ENCODE data around the gene PDE8B. TPM values are rescaled to one million over a fixed set of nuclear protein-coding genes. Genes with fewer than 3 reads are reported as not detected.
A peak's percentile ranks its signal among the peaks of the same experiment; 100 is the strongest.

Gene PDE8B
- 1.2 TPM for polyA plus RNA-seq (2013, experiment 1 of 2; ENCODE audit: insufficient read length)
- polyA plus RNA-seq (2013, experiment 2 of 2; ENCODE audit: insufficient read length) = 1.2 TPM

- DNase-seq = no peak
Measured at GRCh38 chr5:77210091-77210963, at the start of gene PDE8B. PDE8B (plus strand) TSS chr5:77210680; CDS start chr5:77210926, 246 bp downstream.

GRCh38 chr5:77163453-77163852, 47.0 kb upstream of the PDE8B start:
- DNase-seq = no peak

GRCh38 chr5:77167063-77167462, 43.4 kb upstream of the PDE8B start:
- DNase-seq = no peak

GRCh38 chr5:77167695-77168121, 42.8 kb upstream of the PDE8B start:
- peak; percentile 94 for DNase-seq

GRCh38 chr5:77168161-77168878, 42.2 kb upstream of the PDE8B start:
- DNase-seq = peak; percentile 13

GRCh38 chr5:77168879-77169244, 41.6 kb upstream of the PDE8B start:
- peak; percentile 24 for DNase-seq

GRCh38 chr5:77170196-77170890, 40.1 kb upstream of the PDE8B start:
- peak; percentile 57 for DNase-seq

- DNase-seq = no peak
Measured at GRCh38 chr5:77171141-77171910, 39.2 kb upstream of the PDE8B start.

GRCh38 chr5:77172713-77173328, 37.7 kb upstream of the PDE8B start:
- DNase-seq = no peak

GRCh38 chr5:77174526-77174925, 36.0 kb upstream of the PDE8B start:
- no peak for DNase-seq

- DNase-seq = peak; percentile 66
Measured at GRCh38 chr5:77175231-77175630, 35.2 kb upstream of the PDE8B start.

- no peak for DNase-seq
Measured at GRCh38 chr5:77176429-77176828, 34.1 kb upstream of the PDE8B start.

GRCh38 chr5:77177576-77177975, 32.9 kb upstream of the PDE8B start:
- no peak for DNase-seq

GRCh38 chr5:77180167-77181081, 30.1 kb upstream of the PDE8B start:
- DNase-seq = no peak

- no peak for DNase-seq
Measured at GRCh38 chr5:77181173-77181572, 29.3 kb upstream of the PDE8B start.

- no peak for DNase-seq
Measured at GRCh38 chr5:77181596-77182304, 28.7 kb upstream of the PDE8B start.

- no peak for DNase-seq
Measured at GRCh38 chr5:77182367-77182766, 28.1 kb upstream of the PDE8B start.

GRCh38 chr5:77186652-77187370, 23.7 kb upstream of the PDE8B start:
- DNase-seq = no peak

GRCh38 chr5:77189421-77189820, 21.1 kb upstream of the PDE8B start:
- no peak for DNase-seq
